GM12865 (cell line): ENCODE data around the gene GRB2.
A peak's percentile ranks its signal among the peaks of the same experiment; 100 is the strongest.

ENCODE experiments used
- DNase-seq: peaks from one replicate; pipeline ENCODE4 v3.0.0; 2010; ENCODE audit warnings: low read depth
- H3K4me3 ChIP-seq: 2 replicates; pipeline ENCODE4 v1.5.1; 2011; ENCODE audit warnings: mild to moderate bottlenecking, low read depth, low read length, control low read depth
- CTCF ChIP-seq: IDR thresholded peaks from 2 replicates; pipeline ENCODE4 v1.5.1; 2011; ENCODE audit warnings: low read length, control low read depth, low read depth, inconsistent platforms; ENCODE audit not compliant: insufficient read depth; ENCODE audit errors: missing control alignments

Gene GRB2

GRCh38 chr17:75428543-75429469 lies 23.3 kb upstream of the GRB2 start:
- no peak overlapping the region for H3K4me3 ChIP-seq
- no peak for DNase-seq
- no peak for TF ChIP-seq CTCF

GRCh38 chr17:75418531-75418930 lies 13.1 kb upstream of the GRB2 start:
- no peak overlapping the region for H3K4me3 ChIP-seq
- TF ChIP-seq CTCF: no peak
- no peak for DNase-seq

GRCh38 chr17:75417054-75417580 lies 11.6 kb upstream of the GRB2 start:
- DNase-seq: no peak
- no peak for TF ChIP-seq CTCF

GRCh38 chr17:75416006-75416405 lies 10.5 kb upstream of the GRB2 start:
- DNase-seq: no peak
- no peak for TF ChIP-seq CTCF
- no peak overlapping the region for H3K4me3 ChIP-seq

More at GRCh38 chr17:75417054-75417580, 11.6 kb upstream of the GRB2 start:
- H3K4me3 ChIP-seq: no peak overlapping the region

- no peak for TF ChIP-seq CTCF
Measured at GRCh38 chr17:75414488-75414887, 9.0 kb upstream of the GRB2 start.

GRCh38 chr17:75412455-75413317 lies 7.2 kb upstream of the GRB2 start:
- peak; percentile 79 for TF ChIP-seq CTCF
- peak; percentile 92 for DNase-seq
- no peak overlapping the region; the same call in 1 of the 2 replicates for H3K4me3 ChIP-seq

More at GRCh38 chr17:75414488-75414887, 9.0 kb upstream of the GRB2 start:
- H3K4me3 ChIP-seq: no peak overlapping the region
- DNase-seq: no peak
